HG02884 (cell line): ENCODE measurements around the gene PCF11.
"Not testable (repeated sequence)": the region's sequence is repeated elsewhere in the genome, so short reads cannot be mapped to it uniquely, and the experiment has no call there.

Experiments used
- ATAC-seq: cut with Tn5 transposase; IDR thresholded peaks from one replicate; pipeline ENCODE4 v1.9.1; 2021; ENCODE audit warnings: mild to moderate bottlenecking, moderate library complexity; ENCODE audit not compliant: unreplicated experiment

Gene PCF11

GRCh38 chr11:83192606-83193245 is 35.8 kb downstream of the PCF11 start:
- ATAC-seq, result no peak

GRCh38 chr11:83193315-83194280 is 36.7 kb downstream of the PCF11 start, which contains the start of gene ANKRD42:
Gene ANKRD42, plus strand, starts transcription at chr11:83193712. Its CDS starts 959 bp downstream, at chr11:83194671.
- peak; percentile 91 for ATAC-seq

GRCh38 chr11:83194281-83195142 is 37.6 kb downstream of the PCF11 start:
- peak; percentile 49 for ATAC-seq

GRCh38 chr11:83195143-83195466 is 38.2 kb downstream of the PCF11 start:
- no peak for ATAC-seq

GRCh38 chr11:83195649-83196048 is 38.7 kb downstream of the PCF11 start:
- ATAC-seq, result no peak

GRCh38 chr11:83200035-83200434 is 43.1 kb downstream of the PCF11 start:
- no peak for ATAC-seq

- no peak for ATAC-seq
Measured at GRCh38 chr11:83205608-83206185, 48.8 kb downstream of the PCF11 start.

GRCh38 chr11:83206221-83206620 is 49.3 kb downstream of the PCF11 start:
- ATAC-seq, result no peak

- not testable (repeated sequence) for ATAC-seq
Measured at GRCh38 chr11:83206771-83207382, 49.9 kb downstream of the PCF11 start.

- ATAC-seq, result no peak
Measured at GRCh38 chr11:83219095-83219494, 62.2 kb downstream of the PCF11 start.

GRCh38 chr11:83220260-83220659 is 63.3 kb downstream of the PCF11 start:
- ATAC-seq, result no peak

- no peak for ATAC-seq
Measured at GRCh38 chr11:83221694-83222093, 64.8 kb downstream of the PCF11 start.

GRCh38 chr11:83222499-83222898 is 65.6 kb downstream of the PCF11 start:
- no peak for ATAC-seq

- no peak for ATAC-seq
Measured at GRCh38 chr11:83223457-83223856, 66.5 kb downstream of the PCF11 start.

GRCh38 chr11:83235825-83236224 is 78.9 kb downstream of the PCF11 start:
- no peak for ATAC-seq
